T-helper 1 cell treated with Interleukin-12 subunit alpha and Interleukin-12 subunit beta and Interleukin-4 antibody, amounts not matched to agents 30 ng/mL and 1 ng/mL, for 36 hours (primary cell): Measurements from ENCODE around the gene SETD3. TPM values are rescaled to one million over a fixed set of nuclear protein-coding genes. Genes with fewer than 3 reads are reported as not detected.

Source experiments
- intact Hi-C: fragments of 100-400 bp; cut with micrococcal nuclease; formaldehyde crosslinking; loops from one replicate; pipeline ENCODE4 v1.15.1; 2024
- total RNA-seq: library from RNA; stranded (reverse); gene quantifications from 2 replicates; pipeline ENCODE4 v1.2.3, GENCODE V29; 2022

SETD3 gene
- total RNA-seq, 1 donor from 2014 or later = 59.5 TPM

DNA sequence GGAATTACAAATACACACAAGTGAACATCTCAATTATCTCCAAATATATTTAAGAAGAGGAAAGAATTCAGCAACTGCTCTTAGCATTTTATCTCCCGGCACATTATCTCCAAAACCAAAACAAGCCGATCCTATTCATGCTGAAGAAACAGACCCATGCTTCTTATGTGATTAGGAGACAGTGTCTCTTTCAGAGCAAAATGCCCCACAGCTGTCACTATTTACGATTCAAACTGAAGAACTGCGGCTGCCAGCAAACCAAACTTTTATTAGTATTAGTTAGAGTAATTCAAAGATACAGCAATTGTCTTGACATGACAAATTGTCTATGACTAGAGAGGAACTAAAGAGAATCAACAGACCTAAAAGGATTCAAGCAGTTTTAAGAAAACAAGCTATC lies 79.4 kb downstream of the SETD3 start:
- intact Hi-C loops = no loop called here

DNA sequence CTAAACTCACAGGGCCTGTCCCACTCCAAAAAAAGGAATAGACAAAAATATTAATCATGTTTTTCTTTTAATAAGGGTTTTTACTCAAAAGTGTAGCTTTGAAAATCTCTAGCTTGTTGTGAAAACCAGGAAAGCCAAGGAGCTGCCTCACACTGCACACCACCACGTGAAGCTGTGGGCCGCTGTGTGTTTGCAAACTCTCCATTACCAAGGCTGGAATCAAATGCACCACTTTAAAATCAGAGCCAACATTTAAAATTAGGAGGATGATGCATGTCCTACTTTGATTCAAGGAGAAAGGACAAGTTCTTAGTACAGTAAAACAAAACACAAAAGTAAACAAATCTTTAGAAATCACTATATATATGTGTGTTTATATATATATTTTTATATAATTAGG lies 83.0 kb downstream of the SETD3 start:
- intact Hi-C loops = no loop called here

DNA sequence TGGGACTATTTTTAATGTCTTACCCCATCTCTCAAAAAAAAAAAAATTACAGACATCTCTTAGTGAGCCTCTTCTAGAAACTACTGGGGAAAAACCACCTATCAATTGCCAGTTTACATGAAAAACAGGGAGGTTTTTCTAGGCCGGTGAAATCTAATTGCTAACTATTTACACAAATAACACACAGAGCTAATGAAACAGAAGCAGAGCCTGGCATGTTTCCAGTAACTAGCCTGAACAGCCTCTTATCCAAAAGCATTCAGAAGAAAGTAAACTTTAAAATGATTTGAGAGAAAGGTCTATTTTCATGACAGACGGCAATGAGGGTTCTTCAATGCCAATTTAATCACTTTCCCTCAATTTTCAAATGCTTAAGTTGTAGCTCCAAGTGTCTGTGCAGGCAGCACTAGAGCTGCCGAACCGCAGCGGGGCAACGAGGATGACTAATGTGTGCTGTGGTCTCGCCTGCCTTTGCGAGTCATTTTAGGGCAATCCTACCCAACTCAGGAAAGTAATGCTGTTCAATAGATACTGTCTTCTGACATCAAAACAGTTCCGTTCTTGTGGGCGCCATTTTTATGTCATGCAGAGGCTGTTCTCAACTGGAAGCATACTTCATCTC lies 84.6 kb downstream of the SETD3 start:
- intact Hi-C loops = no loop called here

DNA sequence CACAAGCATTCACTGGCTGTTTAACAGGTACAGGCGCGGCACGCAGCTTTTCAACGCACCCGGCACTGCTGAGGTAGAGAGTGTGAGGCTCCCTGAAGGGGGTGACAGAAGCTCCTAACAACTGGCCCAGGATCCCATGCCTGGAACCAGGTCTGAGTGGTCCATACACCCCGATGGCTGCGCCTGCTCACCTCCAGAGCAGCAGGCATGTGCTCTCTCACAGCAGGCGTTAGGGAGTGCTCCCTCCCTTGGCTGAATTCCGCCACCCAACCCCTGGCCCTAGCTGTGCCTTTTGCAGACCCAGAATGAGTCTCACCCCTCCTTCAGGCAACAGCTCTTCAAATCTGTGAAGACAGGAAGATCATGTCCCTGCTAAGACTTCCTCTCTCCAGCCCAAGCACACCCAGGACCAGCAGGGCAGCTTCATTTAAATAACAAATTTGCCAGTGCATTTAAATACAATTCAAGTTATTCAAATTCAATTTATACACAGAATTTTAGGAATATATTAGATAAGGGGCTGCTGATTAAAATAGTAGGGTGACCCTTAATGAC lies 86.0 kb downstream of the SETD3 start:
- intact Hi-C loops = no loop called here

DNA sequence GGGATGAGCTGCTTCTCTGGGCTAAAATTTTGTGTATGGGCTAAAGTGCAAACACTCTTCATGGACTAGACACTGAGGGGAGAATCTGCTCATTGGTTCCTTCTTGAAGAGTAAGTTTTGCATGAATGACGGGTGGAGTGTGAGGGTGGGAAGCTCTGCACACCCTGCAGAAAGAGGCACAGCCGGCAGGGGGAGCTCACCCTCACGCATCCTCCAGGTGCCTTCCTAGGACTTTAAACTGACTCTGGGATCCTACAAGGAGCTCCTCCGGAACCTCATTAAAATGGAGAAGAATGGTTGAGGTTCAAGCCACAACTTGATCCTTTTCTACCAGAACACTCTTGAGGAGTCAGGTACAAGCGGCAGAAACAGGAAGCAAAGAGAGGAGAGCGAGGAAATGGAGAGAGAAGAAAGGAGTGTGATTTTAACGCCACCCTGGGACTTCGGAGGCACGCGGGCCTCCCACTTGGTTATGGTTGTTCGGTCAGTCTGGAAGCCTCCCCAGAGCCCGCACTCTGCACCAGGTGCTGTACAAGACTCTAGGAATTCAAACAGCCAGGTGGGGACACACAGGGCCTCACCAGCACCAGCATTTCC lies 87.5 kb downstream of the SETD3 start:
- intact Hi-C loops = loop anchor here (1.0 kb wide), 1 partner anchor 22 kb away; no protein-coding TSS in a partner anchor

DNA sequence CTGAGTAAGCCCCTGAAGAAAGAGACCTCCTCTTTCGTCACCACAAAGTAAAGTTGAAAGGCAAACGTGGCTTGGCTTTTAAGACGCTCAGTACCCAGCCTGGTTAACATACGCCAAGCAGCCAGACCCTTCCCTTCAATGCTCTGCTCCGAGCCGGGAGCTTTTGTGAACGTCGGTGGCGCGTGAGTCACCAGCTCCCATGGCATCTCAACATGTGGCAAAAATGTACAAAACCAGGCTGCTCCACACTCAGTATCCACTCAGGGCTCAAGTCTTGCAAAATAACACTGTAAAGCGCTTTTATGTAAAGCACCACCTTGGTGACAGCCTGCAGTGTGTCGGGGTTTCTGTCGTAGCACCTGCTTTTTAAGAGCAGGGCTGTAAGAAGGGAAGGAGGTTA lies 89.0 kb downstream of the SETD3 start:
- intact Hi-C loops = no loop called here

DNA sequence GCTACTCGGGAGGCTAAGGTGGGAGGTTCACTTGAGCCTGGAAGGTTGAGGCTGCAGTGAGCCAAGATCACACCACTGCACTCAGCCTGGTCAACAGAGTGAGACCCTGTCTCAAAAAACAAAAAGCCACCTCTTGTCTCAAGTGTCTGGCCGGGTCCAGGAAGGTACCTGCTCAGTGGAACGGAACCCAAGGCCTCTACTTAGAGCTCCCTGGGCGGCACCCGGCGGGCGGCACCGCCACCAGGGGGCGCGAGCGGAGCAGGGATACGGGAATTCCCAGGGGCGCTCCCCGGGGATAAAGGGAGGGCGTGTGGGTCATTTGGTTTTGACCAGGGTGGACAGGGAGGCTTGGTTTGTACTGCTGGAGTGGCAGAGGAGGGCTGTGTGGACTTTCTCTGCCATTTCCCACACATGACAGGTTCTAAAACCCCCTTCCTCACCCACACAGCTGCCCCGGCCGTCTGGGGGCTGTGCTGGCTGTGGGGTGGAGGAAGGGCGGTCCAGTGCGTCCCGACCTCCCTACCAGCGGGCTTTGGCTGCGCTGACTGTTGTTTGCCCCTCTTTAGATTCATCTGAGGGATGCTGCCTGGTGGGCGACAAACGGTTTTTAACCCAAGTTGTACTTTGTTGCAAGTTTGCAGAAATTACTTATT lies 91.4 kb downstream of the SETD3 start:
- intact Hi-C loops = loop anchor here (1.0 kb wide), 1 partner anchor 26 kb away; no protein-coding TSS in a partner anchor

DNA sequence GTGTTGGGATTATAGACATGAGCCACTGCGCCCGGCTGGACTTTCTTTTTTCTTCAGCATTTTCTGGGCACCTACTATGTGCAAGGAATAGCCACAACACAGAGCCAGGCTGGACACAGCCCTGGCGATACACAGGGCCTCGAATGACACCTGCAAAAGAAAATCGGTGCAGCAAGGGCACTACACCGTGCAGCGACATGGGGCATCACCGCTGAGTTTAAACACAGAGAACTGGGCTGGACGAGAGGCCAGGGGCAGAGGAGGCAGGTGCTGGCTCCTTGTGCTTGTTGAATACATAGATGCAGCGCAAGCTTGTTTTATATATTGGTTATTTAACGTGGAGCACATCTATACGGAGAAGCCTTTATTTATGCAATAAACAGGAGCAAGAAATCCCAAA lies 92.4 kb downstream of the SETD3 start:
- intact Hi-C loops = no loop called here

DNA sequence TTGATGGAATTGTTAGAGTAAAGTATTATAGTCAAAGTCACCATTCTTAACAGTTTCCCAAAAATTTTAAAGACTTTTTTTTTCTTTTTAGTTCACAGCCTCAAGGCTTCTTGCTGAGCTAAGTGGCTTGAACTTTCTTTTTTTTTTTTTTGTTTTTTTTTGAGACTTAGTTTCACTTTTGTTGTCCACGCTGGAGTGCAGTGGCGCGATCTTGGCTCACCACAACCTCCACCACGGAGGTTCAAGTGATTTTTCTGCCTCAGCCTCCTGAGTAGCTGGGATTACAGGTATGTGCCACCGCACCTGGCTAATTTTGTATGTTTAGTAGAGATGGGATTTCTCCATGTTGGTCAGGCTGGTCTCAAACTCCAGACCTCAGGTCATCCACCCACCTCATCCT lies 92.8 kb downstream of the SETD3 start:
- intact Hi-C loops = no loop called here

DNA sequence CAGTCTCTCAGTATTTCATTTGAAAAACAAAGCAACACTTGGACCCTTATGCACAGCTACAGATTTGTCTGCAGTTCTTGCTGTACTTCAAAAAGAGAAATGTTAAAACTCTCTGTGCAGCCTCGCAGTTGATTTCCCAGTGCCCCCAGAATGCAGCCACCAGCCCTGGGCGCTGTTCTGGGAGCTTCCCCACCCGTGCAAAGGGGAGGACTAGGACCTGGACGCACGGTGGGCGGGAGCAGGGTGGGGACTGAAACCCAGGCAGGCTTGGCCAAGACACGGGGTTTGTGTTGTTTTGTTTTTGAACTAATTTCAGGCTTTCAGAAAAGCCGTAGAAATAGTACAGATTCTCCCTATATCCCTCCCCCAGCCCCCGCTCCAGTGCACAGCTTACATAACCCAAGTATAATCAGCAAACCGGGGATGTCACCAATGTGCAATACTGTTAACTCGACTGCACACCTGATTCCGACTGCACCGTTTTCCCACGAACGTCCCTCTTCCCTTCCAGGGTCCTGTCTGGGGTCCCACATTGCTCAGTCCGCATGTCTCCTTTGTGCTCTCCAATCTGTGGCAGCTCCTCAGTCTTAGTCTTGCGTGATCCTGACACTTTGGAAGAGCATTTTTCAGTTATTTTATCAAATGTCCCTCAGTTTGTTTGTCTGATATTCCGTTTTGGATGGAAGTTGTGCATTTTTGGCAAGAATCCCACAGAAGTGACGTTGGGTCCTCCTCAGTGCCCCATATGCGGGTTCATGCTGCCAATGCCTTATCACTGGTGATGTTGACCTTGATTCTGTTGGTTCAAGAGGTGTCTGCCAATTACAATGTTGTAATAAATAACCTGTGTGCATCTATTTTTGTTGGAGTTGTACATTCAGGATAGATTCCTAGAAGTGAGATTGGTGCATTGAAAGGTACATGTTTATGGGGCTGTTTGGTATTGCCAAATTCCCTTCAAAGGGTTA lies 95.9 kb downstream of the SETD3 start:
- intact Hi-C loops = no loop called here

DNA sequence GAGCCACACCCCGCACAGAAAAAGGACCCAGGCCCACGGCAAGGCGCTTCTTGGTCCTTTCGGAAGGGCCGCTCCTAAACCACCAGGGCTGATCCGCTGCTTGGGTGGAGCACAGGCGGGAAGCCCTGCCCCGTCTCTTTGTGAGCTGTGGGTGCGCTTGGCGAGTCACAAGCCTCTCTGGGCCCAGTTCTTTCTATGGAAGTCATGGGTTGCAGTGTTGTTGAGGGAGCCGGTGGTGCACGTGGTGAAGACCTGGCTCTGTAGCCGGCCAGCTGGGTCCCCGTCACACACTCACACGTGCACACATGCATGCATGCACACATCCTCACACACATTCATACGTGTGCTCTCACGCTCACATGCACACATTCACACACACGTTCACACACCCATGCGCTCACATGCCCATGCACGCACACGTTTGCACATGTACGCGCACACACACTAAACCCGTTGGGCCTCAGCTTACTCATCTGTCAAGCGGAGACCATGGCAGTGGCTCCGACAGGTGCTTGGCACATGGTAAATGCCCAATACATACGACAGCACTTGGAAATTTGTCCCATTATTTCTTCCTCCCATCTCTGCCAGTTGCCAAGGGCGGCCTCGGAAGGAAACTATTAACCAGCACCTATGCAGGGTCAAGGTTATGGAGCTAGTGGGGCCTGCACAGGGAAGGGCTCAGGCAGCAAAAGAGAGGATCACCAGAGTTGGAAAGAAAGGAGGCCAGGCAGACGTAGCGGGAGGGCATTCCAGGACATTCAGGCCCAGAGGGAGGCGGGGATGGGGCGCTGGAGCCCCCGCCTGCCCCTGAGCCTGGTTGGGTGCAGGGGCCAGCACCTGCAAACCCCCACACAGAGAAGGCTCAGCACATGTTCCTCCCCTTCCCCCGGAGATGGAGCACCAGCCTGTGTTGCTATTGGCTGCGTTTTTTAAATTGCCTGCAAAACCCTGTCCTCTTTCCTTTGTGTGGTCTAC lies 96.9 kb downstream of the SETD3 start:
- intact Hi-C loops = no loop called here

DNA sequence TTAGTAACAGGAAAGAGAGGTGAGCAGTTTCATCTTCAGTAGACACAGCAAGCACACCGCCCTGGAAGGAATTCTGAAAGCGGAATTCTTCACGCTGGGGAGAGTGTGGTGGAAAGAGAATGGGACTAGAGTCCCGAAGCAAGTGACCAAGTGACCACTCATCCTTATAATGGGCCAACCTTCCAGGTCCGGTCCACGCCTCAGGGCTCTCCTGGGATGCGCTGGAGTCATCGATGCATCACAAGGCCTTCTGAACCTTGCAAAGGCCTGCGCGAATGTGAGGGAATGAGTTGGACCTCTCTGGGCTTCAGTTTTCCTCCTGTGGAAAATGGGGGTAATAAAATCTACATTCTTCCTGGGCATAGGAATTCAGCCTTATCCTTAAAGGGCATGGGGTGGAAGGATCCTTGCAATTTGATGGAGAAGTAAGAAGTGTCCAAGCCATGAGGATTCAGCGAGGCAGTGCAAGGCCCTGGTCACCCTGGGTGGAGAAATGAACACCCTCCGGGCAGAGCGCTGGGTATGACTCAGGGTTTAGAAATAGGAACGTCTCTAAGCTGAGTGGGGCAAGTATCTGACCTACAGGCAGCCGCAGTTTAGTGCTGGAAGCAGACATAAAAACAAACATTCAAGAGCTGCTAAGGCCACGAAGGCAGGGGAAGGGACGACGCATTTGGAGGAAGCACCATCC lies 97.7 kb downstream of the SETD3 start:
- intact Hi-C loops = no loop called here

DNA sequence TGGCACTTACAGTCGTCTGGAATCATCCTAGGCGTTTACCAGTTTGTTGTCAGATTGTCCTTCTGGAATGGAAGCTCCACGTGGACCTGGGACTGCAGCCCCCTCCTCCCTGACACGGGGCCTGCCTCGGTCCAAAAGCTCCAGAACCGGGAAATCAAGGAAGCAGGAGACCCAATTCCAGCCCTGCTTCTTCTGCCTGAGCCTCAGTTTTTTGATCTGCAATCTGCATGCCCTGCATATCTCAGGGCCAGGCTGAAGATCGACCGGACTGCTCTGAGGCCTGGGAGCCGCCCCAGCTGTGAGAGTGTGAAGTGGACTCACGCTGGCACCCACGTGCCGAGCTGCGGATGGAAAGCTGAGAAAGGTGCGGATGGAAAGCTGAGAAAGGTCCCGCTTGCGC lies 98.6 kb downstream of the SETD3 start:
- intact Hi-C loops = no loop called here

DNA sequence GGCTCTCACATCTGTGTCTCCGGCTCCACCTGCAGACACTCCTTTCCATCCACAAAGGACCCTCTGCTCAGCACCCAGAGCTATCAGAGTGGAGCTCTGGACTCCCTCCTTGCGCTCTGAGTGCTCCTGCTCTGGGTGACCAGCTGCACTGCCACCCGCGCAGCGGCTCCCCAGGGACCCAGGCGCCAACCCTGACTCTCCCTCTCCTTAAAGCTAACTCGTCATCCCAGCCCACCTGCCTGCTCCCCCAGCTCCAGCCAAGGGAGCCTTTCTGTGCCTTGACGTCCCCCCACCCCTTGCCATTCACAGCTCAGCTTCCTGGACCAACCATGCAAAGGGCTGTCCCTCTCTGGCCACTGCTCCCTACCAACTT lies 99.0 kb downstream of the SETD3 start:
- intact Hi-C loops = no loop called here

DNA sequence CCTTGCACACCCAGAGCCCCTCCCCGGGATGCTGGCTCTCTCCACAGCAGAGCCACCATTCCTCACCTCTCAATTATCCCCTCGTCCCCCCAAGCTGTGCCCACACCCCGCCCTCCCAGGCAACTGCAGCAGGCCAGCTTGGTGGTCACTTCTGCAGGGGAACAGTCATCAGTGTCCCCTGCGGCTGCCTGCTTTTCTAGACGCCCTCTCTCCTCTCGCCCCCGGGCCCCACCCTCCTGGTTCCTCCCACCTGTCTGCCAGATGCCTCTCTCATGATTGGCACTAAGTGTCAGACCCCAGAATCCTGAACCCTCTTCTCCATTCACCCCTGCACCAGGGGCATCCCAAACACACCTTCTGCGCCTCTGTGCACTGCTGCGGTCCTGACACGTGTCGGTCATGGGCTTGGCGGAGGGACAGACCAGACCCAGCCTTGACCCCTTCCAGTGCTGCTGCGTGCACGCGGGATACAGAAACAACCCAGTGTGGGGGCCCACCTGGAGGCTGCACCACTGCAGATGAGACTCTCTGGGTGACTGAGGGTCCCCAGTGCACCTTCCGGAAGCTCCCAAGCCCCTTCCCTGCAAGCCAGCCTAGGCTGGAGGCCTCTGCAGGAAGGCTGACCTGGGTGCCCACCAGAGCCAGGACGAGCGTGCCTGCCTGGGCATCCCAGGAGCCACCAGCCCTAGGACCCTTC lies 99.5 kb downstream of the SETD3 start:
- intact Hi-C loops = no loop called here

DNA sequence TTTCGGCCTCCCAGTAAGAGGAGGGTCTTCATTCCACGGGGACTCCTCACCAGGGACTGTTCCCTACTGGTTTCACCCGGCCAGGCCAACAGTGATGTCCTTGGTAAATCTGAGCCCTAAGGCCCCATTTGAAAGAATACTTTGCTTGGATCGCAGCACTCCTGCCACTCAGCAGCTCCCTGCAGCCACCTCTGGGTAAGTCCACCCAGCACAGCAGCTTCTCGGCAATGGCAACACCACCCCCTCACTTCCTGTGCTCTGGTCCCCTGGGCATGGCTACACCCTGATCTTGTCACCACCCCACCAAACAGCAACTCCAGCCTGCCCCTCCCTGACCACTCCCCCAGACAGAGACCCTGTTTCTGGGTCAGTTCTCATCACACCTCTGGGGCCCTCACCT lies 100.3 kb downstream of the SETD3 start:
- intact Hi-C loops = no loop called here

DNA sequence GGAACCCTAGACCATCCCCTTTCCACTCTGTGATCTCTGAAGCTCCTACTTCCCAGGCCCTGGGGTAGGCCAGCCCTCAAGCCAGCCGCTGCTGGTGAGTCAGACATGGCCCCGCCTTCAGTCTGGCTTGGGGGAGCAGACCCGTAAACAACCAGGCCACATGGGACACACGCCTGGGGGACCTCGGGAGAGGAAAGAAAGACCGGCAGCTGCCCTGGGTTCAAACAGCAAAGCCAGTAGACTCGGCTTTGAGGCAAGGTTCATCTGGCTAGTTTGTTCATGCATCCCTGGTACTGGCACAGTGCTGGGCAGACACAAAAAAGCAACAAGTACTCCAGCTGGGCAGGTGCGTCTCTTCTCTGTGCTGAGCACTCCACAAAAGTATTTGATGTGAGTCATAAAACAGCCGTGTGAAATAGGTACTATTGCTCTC lies 101.9 kb downstream of the SETD3 start:
- intact Hi-C loops = no loop called here

DNA sequence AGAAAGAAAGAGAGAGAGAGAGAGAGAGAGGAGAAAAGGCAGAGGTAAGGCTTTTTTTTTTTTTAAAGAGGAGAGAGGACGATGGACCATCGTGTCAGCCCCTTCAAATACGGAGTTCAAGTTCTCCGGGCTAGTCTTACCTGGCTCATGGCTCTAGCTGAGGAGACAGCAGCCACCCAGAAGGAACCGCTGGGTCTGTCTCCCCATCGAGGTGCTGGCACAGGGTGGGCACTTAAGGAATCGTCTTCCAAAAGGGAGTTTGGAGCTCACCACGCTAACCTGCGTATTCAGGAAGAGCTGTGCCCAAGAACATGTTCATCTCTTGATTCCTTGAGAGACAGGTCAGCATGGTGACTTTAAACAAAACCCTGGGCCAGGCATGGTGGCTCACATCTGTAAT lies 102.7 kb downstream of the SETD3 start:
- intact Hi-C loops = no loop called here

DNA sequence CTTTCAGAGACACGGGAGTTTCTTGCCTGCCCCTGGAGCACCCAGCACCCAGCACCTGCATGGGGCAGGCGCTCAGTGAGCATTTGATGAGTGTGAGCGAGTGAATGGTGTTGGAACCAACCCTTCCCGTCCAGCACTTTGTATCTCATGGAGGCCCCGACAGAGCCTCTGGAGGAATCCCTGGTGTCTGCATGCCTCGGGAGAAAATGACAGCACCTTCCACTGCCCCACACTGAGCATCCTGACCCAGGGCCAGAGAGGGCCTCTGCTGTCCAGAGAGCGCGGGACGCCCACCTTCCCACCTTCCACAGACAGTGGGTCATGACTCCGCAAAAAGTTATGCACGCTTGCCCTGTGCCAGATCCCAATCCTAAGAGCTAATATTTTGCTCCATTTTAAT lies 105.7 kb downstream of the SETD3 start:
- intact Hi-C loops = no loop called here
